DMS53 treated with DMSO at 0.1 percent for 48 hours (cell line): ENCODE data around the gene MRPL11.
A peak's percentile ranks its signal among the peaks of the same experiment; 100 is the strongest.

Experiments used
- DNase-seq: peaks from one replicate; lab custom pipeline; 2025; ENCODE audit not compliant: unreplicated experiment; lab: John Stamatoyannopoulos, UW

The MRPL11 gene

GRCh38 chr11:66438504-66439466, at the start of gene MRPL11:
Gene MRPL11 (minus strand): TSS chr11:66438848. CDS start chr11:66438754, 94 bp downstream.
- DNase-seq: peak; percentile 99

DNA sequence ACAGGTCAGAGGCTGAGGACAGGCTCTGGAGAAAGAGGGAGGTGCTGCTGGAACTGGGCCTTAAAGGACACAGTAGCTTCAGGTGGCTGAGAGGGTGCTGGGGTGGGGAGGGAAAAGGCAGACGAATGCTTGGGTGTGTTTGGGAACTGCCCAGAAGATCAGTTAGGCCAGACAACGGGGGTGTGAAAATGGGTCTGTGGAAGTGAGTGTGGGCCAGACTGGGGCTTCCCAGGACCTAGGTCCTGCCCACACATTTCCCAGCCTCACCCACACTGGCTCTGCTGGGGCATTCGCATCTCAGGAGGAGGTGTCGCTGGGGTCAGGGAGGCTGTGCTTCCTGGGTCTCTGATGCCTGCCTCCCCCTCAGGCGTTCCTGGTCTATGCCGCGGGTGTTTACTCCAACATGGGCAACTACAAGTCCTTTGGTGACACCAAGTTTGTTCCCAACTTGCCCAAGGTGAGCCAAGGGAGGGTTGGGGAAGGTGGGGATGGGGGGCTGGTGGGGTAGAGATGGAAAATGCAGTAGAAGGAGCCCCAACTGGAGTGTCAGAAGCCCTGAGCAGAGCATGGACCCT, 46.2 kb upstream of the MRPL11 start:
- no peak for DNase-seq

DNA sequence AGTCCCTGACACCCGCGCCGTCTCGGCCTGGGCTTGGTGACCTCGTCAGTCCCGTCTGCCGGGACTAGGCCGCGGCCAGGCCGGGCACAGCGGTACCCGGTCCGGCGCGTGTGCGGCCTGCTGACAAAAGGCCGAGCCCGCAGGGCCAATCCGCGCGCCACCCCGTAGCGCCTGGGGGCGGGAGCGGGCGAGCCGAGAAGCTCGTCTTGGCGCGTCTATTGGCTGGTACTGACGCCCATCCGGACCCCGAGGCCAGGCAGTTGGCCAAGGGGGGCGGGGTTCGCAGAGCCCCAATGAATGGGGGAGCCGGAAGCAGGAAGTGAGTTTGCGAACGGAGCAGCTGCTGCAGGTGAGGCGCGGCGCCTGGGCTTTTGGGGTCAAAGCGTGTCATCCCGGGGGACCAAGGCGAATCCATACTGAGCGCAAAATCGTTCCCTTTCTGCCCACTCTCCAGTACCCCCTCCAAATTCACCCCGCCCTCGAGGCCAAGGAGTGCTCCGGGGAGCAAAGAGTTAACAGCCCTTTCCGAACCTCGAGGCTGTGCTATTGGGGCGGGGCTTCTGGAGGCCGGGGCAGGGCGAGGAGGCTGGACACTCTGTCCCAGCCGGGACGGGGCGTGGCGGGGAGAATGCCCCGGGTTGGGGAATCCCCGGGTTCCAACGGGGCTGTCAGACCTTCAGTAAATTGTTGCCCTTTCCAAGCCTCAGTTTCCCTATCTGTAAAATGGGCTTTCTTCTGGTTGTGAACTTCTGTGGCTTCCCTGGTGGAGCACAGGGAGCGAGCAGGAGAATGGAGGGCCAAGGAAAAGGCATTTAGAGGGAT, 41.7 kb upstream of the MRPL11 start, which contains the start of gene DPP3:
Gene DPP3, plus strand, starts transcription at position 318 of the 822 bp plus-strand sequence. CDS start 1,767 bp downstream, outside the sequence.
- DNase-seq: peak; percentile 99

DNA sequence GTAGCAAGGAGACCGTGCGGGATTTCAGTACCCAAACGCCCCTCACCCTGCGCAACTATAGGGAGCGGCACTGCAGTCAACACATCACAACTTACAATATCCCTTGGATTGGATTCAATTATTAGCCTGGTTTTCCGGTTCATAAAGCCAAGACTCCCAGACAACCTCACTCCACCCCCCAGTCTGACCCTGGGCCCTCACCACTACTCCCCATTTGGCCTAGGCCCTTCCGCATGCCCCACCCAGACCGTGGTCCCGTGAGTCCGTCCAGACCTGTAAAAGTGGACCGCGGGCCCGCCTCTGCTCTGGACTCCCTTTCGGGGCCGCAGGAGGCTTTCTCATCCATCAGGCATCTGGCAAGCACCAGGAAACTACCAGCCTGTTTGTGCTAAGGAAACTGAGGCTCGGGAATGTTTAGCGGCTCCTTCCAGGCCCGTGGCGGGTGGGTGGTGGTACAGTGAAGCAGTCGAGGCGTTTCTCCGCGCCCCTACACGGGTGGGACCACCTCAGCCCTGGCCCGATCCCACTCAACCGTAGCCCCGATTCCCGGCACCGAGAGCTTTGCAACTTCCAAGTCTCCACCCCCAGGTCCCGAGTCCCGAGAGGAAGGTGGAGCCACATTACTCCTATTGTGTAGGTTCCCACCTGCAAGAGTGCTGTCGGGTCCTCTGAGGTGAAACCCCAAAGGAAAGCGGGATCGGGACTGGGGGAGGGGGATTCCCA, 40.9 kb upstream of the MRPL11 start:
- DNase-seq: peak; percentile 44

GRCh38 chr11:66478729-66479393, 40.2 kb upstream of the MRPL11 start:
- no peak for DNase-seq

- no peak for DNase-seq
These were observed 38.9 kb upstream of the MRPL11 start for GRCh38 chr11:66477263-66478201.

DNA sequence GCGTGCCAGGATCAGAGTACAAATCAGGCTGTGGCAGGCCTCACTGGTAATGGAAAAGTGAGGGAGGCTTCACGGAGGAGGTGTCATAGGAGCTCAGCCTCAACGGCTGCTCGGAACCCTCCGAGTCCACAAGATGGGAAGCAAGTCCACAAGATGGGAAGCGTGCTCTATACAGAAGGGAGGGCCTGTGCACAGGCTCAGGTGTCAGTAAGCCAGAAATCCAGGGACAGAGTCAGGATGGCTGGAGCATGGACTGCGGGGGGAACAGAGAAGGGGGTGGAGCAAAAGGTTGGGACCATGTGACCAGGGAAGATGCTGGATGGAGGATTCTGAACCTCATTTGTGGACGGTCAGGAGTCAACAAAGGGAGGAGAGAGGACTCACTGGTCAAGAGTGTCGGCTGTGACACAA, 38.2 kb upstream of the MRPL11 start:
- no peak for DNase-seq

- DNase-seq: no peak
These were observed 37.7 kb upstream of the MRPL11 start for GRCh38 chr11:66476173-66476840.

GRCh38 chr11:66475349-66476172, 36.9 kb upstream of the MRPL11 start:
- no peak for DNase-seq

- DNase-seq: no peak
These were observed 35.2 kb upstream of the MRPL11 start for GRCh38 chr11:66473608-66474515.

DNA sequence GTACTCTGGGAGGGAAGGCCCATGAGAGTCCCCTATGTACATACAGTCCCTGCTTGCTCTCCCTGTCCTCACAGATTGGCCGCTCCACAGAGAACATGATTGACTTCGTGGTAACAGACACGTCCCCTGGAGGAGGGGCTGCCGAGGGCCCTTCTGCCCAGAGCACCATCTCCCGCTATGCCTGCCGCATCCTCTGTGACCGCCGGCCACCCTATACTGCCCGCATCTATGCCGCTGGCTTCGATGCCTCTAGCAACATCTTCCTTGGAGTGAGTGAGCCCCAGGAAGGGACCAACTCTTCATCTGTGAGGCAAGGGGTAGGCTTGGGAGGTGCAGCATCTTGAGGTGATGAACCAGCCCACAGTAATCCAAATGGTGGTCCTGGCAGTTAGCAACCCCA, 34.5 kb upstream of the MRPL11 start:
- no peak for DNase-seq

DNA sequence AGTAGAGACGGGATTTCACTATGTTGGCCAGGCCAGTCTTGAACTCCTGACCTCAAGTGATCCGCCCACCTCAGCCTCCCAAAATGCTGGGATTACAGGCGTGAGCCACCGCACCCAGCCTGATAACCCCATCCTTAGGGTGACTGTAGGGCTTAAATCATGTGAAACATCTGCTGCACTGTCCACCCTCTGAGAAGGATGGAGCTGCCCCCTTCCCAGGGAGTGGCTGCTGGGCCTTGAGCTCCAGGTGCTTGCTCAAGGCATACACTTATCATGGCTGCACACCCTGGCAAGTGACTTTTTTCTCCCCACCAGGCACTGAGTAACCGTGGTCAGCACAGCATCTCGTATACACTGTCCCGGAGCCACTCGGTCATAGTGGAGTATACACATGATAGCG, 33.4 kb upstream of the MRPL11 start:
- no peak for DNase-seq

DNA sequence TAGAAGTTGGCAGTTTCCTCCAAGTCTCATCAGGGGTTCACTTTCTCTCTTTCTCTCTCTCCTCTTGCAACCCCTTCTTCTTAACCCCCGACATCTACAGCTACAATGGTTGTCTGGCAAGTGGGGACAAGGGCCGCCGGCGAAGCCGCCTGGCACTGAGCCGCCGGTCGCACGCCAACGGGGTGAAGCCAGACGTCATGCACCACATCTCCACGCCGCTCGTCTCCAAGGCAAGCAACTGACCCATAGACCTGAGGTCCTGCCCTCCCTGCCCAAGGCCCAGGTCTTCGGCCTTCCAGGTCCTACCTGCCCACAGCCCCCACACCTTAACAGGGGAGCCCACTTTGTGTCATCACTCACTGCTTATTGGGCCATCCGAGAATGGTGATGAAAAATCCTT, 32.5 kb upstream of the MRPL11 start:
- no peak for DNase-seq

DNA sequence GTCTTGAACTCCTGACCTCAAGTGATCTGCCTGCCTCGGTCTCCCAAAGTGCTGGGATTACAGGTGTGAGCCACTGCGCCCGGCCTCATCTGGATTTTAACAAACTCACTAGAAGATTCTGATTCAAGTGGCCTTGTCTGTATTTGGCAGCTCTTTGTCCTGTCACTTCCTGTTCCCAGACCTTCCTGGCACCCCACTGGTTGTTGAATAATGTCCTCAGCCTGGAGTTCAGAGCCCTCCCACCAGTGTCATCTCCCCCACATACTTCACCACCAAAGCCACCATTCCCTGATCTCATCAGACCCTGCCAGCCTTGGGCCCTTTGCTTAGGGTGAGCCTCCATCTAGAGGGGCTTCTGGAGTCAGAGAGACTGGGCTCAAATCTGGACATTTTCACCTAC, 31.4 kb upstream of the MRPL11 start:
- DNase-seq: no peak

DNA sequence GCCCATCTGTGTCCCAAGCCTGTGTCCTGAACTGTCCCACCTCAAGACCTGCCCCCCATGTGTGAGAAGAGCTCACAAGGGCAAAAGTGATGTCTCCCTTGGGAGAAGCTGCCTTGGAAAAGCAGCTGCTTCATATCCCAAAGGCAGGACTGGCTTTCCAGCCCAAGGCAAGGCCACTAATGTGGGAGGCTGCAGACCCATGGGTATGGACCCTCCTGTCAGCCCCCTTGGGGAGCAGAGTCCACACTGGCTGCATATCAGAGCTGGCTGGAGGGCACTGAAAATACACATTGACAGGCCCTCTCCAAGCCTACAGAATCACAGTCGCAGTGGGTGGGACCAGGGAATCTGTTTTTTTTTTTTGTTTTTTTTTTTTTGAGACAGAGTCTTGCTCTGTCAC, 30.8 kb upstream of the MRPL11 start:
- no peak for DNase-seq

DNA sequence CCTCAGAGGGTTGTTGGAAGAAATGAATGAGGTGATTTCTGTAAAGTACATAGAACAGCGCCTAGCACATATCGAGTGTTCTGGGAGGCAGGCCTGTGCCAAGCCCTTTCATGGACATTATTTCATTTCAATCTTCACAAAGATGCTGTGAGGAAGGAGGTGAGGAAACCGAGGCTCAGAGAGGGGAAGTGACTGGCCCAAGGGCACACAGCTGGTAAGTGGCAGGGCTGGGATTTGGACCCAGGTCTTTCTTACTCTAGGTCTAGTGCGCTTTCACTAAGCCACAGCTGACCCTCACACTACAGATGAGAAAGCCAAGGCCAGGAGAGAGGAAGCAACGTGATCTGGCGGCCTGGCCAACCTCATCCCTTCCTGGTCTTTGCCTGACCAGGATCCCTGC, 30.0 kb upstream of the MRPL11 start:
- DNase-seq: no peak

- peak; percentile 41 for DNase-seq
These were observed 29.1 kb upstream of the MRPL11 start for GRCh38 chr11:66467756-66468155.
